Activated naive CD8-positive, alpha-beta T cell treated with anti-CD3 and anti-CD28 coated beads, Interleukin-2, amount 50 U/mL, for 16 hours (primary cell): ENCODE data around the gene TNF.
A peak's percentile ranks its signal among the peaks of the same experiment; 100 is the strongest.
"Not testable (repeated sequence)": the region's sequence is repeated elsewhere in the genome, so short reads cannot be mapped to it uniquely, and the experiment has no call there.

Experiments used
- DNase-seq: peaks from one replicate; pipeline ENCODE4 v3.0.0-alpha.2; 2020; ENCODE audit warnings: low read depth, low spot score

The TNF gene

DNA sequence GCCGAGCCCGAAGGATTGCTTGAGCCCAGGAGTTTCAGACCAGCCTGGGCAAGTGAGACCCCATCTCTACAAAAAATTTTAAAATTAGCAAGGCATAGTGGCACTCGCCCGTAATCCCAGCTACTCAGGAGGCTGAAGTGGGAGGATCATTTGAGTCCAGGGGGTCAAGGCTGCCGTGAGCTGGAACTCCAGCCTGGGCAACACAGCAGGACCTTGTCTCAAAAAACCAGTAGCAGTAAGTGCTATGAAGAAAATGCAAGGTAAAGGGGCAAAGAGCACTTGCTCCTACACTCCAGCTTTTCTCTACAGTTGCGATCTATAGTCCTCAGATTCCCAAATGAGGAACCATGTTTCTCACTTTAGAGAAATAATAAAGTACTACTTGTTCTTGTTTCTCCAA is 31.7 kb upstream of the TNF start:
- DNase-seq, result no peak

GRCh38 chr6:31544676-31545075 is 30.7 kb upstream of the TNF start:
- no peak for DNase-seq

DNA sequence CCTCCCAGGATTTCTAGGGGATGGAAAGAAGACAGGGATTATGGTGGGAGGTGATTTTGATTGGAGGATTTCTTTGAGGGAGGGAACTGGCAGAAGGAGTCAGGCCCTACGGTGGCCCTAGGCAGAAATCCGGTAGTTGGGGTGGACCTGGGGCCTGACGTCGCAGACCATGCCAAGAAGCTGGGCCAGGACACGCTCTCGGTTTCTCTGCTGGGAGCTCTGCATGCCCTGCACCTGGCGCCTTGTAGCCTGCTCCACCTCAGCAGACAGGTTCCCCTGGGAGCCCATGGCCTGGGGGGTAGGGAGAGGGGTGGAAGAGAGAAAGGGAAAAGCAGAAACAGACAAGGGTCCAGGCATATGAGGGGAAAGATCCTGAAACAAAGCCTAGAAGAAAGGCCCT is 30.1 kb upstream of the TNF start:
- no peak for DNase-seq

GRCh38 chr6:31546339-31546957 is 28.9 kb upstream of the TNF start, which contains the start of gene ATP6V1G2:
Gene ATP6V1G2 (minus strand): TSS chr6:31546608. CDS start chr6:31546559, 49 bp downstream.
- peak; percentile 70 for DNase-seq

DNA sequence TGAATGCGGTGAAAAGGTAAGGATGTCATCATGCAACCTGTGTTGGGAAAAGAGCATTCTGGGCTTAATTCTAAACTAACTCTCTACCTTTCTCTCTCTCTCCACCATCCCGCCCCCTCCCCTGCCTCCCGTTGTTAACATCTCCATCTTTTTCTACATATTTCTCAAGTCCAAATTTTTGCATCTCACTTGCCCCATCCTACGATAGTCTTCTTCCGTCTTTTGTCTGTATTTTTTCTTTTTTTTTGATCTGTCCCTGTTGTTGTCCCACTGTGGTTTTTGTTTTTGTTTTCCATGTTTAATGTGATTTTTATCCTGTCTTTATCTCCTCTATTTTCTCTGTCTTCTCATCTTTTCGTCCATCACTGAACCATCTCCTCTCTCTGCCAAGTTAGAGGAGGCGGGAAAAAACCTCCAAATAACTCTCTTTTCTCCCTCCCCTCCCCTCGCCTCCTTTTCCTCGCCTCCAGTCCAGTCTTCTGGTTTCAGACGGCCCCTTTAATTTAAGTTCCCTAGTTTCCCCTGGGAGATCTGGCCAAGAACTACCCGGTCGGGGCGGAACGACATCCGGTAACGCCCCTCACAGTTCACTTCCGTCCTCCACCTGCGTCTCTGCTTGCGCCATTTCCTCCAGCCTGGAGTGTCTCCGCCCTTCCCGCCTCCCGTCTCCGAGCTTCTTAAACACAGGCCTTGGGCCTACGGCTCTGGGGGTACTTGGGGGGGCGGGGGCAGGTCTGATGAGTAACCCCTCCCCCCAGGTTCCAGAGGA is 28.2 kb upstream of the TNF start, which contains the start of gene NFKBIL1:
NFKBIL1 (plus strand) TSS at position 651 of the 769 bp plus-strand sequence; CDS start at position 738, 87 bp downstream.
- peak; percentile 76 for DNase-seq

- DNase-seq, result no peak
Measured at GRCh38 chr6:31547727-31548543, 27.4 kb upstream of the TNF start.

GRCh38 chr6:31548544-31548873 is 26.9 kb upstream of the TNF start:
- DNase-seq, result no peak

DNA sequence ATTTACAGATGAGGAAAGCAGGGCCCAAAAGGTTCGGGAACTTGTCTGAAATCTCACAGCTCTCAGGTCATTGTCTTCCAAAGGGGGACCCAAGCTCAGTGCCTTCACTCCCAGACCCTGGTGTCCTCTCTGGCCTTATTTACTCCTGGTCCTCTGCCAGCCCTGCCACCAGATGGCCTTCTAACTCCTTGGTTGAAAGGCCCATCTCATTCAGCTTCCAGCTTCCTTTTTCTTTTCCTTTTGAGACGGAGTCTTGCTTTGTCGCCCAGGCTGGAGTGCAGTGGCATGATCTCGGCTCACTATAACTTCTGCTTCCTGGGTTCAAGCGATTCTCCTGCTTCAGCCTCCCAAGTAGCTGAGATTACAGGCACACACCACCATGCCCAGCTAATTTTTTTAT is 24.0 kb upstream of the TNF start:
- not testable (repeated sequence) for DNase-seq

- no peak for DNase-seq
Measured at GRCh38 chr6:31556307-31556706, 19.1 kb upstream of the TNF start.

- no peak for DNase-seq
Measured at GRCh38 chr6:31557443-31558317, 17.7 kb upstream of the TNF start.

DNA sequence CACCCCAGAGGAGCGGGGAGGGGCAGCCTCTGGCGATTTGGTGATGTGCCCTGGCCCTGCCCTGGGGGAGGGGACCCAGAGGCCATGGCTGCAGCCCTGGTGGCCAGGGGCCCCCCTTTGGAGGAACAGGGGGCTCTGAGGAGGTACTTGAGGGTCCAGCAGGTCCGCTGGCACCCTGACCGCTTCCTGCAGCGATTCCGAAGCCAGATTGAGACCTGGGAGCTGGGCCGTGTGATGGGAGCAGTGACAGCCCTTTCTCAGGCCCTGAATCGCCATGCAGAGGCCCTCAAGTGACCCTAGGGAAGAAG is 17.1 kb upstream of the TNF start:
- no peak for DNase-seq

DNA sequence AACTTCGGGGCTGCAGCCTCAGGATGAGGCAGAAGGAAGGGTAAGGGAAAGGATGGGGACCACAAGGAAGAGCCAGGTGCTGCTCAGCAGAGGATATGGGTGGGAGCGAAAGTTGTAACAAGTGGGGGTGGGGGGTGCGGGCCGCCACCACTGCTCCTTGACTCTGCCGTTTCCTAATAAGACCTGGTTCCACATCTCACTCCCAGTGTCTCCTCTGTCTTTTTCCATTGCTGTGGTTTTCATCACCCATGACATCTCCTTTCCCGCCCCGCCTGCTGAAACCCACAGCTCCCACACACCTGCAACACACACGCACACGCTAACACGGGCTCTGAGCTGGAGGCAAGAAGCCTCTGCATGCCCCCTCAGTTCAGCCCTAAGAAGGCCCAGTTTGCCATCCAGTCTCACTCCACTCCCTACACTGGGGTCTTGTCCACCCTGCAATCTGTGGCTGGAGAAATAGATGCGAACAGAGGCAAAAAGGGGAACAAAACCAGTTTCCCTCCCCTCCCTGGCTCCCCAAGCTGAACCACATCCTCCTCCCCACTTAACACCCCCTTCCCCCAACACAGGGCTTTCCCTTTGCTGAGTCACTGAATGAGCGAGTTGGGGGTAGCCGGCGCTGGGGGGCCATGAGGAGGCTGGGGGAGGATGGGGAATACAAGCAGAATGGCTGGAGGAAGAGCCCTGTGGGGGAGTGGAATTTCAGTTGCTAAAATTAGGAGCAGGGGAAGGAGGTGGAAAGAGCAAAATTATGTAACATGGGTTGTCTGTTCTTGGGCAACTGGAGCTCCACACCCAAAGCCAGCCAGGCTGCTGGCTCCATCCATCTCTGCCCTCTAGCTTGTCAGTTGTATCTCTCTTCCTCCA is 16.5 kb upstream of the TNF start:
- DNase-seq, result peak; percentile 49

- DNase-seq, result no peak
Measured at GRCh38 chr6:31559606-31559957, 15.8 kb upstream of the TNF start.

- no peak for DNase-seq
Measured at GRCh38 chr6:31559958-31560696, 15.2 kb upstream of the TNF start.

DNA sequence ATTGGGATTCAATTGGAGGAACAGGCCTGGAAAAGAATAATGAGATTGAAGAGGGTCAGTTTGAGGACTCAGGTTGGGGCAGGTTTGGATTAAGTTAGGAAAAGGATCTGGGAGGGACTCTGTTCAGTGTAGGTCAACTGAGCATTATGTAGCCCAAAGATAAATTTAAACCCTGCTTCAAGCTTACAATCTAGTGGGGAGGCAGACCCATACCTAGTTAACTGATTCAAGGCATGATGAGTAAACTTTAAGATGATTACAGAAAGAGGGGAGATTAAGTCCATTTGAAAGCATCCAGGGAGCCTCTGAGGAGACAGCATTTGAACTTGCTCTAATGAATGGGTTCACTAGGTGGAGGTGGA is 14.7 kb upstream of the TNF start:
- DNase-seq, result no peak

- DNase-seq, result no peak
Measured at GRCh38 chr6:31567531-31568370, 7.6 kb upstream of the TNF start.

GRCh38 chr6:31568537-31568961 is 6.8 kb upstream of the TNF start:
- DNase-seq, result peak; percentile 63

- no peak for DNase-seq
Measured at GRCh38 chr6:31569861-31570536, 5.4 kb upstream of the TNF start.
